ENCODE data around the gene LRRC23.

GRCh38 chr12:6866920-6867412, 37.7 kb upstream of the LRRC23 start:
- TF ChIP-seq CTCF (IDR thresholded peaks at IDR 0.05) (no peak), POLR2A (IDR thresholded peaks at IDR 0.05) (no peak)
